Heart left ventricle (tissue), 13 donors: ENCODE results near the gene SBNO2.

ENCODE experiments used
- POLR2A ChIP-seq, 2 donors: fragments of 450-650 bp; IDR thresholded peaks; one replicate each; pipeline ENCODE4 v1.6.1; 2017; ENCODE audit warnings: antibody characterized with exemption in 2 of 2, mild to moderate bottlenecking in 2 of 2, moderate library complexity in 2 of 2
- TF ChIP-seq, protein P1 (sequence below), 12 donors: fragments of 200-600 bp; sonication (generic) in 4 of 12; IDR thresholded peaks; one replicate each; pipeline versions ENCODE4 v1.5.0 to v1.8.0; 2018 to 2022; ENCODE audit warnings: antibody characterized with exemption in 12 of 12, mild to moderate bottlenecking in 5 of 12
- donor health status: ischemic (EF 13 %, LVEDD 7.1; RV severe dilation, severe dysfunction).
- donor health status: DM: no; HTN: yes; CAD: no.
- donor health status: DM: no; HTN: no; CAD: no.
- donor health status: ischemic (EF 25% LVEDD 6.9; RV normal size, moderate dysfunction).
- donor health status: ischemic (EF 25% LVEDD 5.7; RV mildly dilated, moderate dysfunction).
- donor health status: ischemic (EF 35%, LVEDD 5.7; RV mildly dilated, moderate dysfunction).
- donor health status: nonischemic (EF 11% LVEDD 7.7; RV severe dilation, severe dysfunction).
- donor health status: DM: yes; HTN: yes; CAD: no.
- donor health status: PGD.
- donor health status: ischemic (EF 29% LVEDD 5.4; RV normal size, mild dysfunction).
- donor health status: nonischemic (EF 23%, LVEDD 6.1; RV moderate dilation, normal function).

DNA sequence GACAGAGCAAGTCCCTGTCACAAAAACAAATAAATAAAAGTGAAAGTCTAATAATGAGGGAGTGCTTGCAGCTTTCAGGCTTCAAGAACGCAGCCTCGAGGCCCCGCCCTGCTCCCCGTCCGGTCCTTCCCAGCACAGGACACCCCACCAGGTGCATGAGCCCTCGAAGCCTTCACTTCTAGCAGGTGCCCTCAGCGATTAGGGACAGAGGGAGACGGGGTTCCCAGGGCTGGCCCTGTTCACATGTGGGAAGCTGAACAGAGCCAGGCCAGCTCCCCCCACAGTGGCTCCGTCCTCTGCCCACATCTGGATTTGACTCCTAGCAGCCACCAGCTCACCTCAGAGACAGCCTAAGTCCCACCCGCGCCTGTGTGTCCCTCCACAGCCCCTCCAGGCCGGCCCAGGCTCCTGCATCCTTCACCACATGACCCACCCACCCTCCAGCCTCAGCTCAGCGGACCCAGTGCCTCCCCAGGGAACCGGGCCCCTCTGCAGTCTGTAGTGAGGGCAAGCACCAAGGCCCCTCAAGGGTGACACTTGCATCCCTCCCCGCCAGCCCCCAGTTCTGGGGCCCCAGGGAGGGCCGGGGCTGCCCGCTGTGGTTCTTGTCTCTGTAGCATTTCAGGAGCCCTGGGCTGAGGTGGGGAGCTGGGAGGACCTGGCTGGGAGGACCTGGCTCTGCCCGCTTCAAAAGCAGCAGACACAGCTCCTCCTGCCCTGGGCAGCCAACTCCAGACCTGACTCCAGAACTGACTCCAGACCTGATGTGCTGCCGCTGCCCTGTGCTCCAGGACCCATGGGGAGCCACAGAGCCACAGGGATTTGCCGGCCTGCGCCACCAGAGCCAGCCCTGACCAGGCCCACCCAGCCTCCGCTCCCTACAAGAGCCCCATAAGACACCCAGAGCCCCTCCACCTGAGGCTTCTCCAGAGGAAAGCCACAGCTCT, 43.0 kb downstream of the SBNO2 start:
- TF ChIP-seq, protein P1, sequence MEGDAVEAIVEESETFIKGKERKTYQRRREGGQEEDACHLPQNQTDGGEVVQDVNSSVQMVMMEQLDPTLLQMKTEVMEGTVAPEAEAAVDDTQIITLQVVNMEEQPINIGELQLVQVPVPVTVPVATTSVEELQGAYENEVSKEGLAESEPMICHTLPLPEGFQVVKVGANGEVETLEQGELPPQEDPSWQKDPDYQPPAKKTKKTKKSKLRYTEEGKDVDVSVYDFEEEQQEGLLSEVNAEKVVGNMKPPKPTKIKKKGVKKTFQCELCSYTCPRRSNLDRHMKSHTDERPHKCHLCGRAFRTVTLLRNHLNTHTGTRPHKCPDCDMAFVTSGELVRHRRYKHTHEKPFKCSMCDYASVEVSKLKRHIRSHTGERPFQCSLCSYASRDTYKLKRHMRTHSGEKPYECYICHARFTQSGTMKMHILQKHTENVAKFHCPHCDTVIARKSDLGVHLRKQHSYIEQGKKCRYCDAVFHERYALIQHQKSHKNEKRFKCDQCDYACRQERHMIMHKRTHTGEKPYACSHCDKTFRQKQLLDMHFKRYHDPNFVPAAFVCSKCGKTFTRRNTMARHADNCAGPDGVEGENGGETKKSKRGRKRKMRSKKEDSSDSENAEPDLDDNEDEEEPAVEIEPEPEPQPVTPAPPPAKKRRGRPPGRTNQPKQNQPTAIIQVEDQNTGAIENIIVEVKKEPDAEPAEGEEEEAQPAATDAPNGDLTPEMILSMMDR (IDR thresholded peaks at IDR 0.05), result no peak
- no peak for TF ChIP-seq POLR2A (IDR thresholded peaks at IDR 0.05)
